ENCODE measurements around the gene TMEM74B.

- TF ChIP-seq, protein P1, sequence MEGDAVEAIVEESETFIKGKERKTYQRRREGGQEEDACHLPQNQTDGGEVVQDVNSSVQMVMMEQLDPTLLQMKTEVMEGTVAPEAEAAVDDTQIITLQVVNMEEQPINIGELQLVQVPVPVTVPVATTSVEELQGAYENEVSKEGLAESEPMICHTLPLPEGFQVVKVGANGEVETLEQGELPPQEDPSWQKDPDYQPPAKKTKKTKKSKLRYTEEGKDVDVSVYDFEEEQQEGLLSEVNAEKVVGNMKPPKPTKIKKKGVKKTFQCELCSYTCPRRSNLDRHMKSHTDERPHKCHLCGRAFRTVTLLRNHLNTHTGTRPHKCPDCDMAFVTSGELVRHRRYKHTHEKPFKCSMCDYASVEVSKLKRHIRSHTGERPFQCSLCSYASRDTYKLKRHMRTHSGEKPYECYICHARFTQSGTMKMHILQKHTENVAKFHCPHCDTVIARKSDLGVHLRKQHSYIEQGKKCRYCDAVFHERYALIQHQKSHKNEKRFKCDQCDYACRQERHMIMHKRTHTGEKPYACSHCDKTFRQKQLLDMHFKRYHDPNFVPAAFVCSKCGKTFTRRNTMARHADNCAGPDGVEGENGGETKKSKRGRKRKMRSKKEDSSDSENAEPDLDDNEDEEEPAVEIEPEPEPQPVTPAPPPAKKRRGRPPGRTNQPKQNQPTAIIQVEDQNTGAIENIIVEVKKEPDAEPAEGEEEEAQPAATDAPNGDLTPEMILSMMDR (conservative IDR thresholded peaks at IDR 0.05; ENCODE audit: low read depth, low read length), result no peak
- TF ChIP-seq EZH2 (IDR thresholded peaks at IDR 0.05; ENCODE audit: low read length, unreplicated experiment) (no peak), EZH2phosphoT487 (IDR thresholded peaks at IDR 0.05; ENCODE audit: borderline replicate concordance, low read length) (no peak)
Measured at GRCh38 chr20:1160496-1160895, 24.3 kb downstream of the TMEM74B start.

Measured in PC-3 (cell line).